GM21447 (cell line): ENCODE data around the gene UBC.
"Not testable (repeated sequence)": the region's sequence is repeated elsewhere in the genome, so short reads cannot be mapped to it uniquely, and the experiment has no call there.

Experiments
- ATAC-seq: cut with Tn5 transposase; IDR thresholded peaks from one replicate; pipeline ENCODE4 v1.9.1; 2021; ENCODE audit not compliant: unreplicated experiment

UBC gene

GRCh38 chr12:124931528-124931927 lies 17.1 kb upstream of the UBC start:
- ATAC-seq, result not testable (repeated sequence)

DNA sequence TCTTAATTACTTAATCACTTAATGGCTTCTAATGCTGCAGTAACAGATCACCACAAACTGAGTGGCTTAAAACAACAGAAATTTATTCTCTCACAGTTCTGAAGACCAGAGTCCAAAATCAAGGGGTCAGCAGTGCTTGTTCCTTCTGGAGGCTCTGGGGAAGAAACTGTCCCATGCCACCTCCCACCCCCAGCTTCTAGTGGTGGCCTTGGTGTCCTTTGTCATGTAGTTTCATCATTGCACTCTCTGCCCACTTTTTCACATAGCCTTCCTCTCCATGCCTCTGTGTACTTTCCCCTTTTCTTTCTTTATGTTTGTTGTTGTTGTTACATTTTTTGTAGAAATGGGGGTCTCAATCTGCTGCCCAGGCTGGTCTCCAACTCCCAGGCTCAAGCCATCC lies 16.1 kb upstream of the UBC start:
- ATAC-seq, result no peak

DNA sequence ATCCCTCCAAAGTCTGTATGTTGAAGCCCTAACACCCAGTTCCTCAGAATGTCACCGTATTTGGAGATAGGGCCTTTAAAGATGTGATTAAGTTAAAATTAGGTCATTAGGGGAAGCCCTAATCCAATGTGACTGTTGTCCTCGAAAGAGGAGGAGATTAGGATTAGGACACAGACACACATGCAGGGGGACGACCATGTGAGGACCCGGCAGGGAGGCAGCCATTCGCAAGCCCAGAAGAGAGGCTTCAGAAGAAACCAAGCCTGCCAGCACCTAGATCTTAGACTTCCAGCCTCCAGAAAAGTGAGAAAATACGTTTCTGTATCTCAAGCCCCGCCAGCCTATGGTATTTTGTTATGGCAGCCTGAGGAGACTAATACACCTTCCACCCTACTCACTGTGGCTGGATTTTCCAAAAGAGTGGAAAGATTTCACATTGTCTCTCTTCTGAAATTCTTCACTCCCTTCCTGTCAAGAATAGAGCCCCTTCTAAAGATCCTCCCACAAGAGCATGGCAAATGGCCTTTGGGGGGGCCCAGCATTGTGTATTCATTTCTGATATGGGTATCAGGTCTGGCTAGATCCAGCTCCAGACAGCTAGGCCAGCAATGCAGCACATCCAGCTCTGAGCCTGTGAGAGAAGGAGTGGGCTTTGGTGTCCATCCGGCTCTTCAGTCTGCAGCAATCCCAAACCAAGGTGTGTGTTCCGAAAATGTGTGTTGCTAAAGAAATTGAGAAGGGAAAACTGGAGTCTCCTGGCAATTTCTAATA lies 15.4 kb upstream of the UBC start:
- ATAC-seq, result no peak

GRCh38 chr12:124928912-124929530 lies 14.6 kb upstream of the UBC start:
- ATAC-seq, result no peak

GRCh38 chr12:124928095-124928911 lies 13.9 kb upstream of the UBC start:
- ATAC-seq, result peak; percentile 37

- peak; percentile 78 for ATAC-seq
These were observed 13.0 kb upstream of the UBC start for GRCh38 chr12:124927201-124928094.

GRCh38 chr12:124925782-124926181 lies 11.3 kb upstream of the UBC start:
- ATAC-seq, result not testable (repeated sequence)

DNA sequence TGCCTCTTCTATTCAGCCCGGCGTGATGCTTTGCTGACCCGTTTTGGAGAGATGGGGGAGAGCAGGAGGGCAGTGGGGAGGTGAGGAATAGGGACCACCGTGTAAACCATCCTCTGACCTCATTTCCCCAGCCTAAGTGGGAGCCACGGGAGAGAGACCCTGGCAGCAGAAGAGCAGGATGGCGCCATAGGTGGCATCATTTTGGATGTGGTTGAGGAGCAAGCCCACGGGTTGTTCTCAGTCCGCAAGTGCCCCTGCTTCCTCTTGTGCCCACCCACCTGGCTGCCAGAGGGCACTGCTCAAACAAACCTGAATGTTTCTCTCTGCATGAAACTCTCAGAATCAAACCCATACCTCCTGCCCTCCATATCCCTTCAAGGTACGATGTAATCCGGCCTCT lies 10.7 kb upstream of the UBC start:
- no peak for ATAC-seq

GRCh38 chr12:124923905-124924734 lies 9.7 kb upstream of the UBC start:
- no peak for ATAC-seq

DNA sequence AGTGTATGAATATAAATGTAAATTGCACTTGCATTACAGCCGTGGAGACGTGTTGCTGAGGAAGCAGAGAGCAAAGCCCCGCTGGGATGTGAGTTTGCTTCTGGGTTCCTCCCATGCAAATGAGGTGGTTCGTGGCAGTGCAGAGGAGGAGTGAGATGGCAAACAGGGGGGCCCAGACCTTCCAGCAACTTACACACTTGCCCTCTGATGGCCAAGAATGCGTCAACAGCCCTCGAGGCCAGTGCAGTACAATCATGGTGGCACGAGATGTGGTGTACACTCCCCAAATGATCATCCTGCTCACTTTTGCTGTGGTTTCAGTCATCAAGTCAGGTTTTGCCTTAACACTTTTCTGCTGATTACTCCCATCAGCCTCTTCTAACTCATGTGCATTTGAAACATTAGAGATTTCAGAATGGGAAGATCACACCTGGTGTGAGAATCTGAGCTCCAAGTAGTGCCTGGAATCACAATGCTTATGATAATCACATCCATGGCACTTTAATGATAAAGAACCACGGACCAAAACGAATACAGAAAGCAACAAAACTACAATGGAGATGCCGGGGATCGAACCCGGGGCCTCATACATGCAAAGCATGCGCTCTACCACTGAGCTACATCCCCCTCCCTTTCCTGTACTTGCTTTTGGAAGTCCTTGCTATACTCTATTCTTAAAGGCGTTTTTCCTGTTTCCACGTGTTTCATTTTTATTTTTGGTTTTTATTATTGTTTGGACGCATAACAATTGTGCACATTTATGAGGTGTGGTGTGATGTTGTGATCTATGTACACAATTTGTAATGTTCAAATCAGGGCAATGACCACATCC lies 7.0 kb upstream of the UBC start:
- ATAC-seq, result peak; percentile 47

DNA sequence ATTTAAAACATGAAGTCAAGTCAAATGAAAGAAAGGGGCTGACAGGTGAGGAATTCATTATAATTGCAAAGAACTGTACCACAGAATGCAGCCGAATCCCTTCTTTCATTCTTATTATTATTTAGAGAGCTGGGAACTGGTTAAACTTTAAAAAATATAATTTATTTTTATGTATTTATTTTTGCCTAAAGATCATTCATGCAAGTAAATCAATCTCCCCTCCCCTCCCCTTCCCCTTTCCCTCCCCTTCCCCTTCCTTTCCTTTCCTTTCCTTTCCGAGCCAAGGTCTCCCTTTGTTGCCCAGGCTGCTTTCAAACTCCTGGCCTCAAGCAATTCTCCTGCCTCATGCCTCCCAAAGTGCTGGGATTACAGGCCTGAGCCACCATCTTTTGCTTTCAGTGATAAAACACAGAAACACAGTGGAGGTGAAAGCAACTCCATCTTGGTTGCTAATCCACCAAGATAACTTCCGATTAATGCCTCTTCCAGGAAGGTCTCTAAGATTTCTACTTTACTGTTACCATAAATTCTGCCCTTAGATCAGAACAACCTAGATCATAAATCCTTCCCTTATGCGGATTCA lies 6.0 kb upstream of the UBC start:
- no peak for ATAC-seq

DNA sequence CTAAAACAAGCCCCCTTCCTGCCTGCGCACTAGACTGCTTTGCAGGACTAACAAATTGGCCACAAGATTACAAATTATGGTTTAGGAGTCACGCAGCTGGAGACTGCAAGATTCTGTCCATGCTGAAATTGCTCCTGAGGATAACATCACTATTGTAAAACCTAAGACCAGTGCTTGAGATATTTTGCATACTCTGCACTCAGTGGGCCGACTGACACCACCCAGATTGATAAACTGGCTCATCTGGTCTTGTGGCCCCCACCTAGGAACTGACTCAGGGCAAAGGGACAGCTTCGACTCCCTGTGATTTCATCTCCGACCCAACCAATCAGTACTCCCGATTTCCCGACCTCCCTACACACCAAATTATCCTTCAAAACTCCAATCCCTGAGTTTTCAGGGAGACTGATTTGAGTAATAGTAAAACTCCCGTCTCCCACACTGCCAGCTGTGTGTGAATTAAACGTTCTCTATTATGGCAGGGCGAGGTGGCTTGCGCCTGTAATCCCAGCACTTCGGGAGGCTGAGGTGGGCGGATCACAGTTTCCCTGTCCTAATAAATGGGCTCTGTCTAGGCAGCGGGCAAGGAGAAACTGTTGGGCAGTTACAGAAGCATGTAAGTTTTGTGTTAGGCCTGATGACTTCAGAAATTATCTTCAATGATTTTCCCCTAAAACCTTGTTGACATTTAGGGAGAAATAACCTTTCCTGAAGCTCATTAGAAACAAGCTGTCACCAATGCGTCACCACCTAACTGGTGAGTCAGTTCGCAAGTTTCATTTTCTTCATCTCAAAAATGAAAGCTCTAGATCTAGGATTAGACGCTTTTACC lies 5.3 kb upstream of the UBC start:
- no peak for ATAC-seq

GRCh38 chr12:124918622-124918988 lies 4.2 kb upstream of the UBC start:
- not testable (repeated sequence) for ATAC-seq

DNA sequence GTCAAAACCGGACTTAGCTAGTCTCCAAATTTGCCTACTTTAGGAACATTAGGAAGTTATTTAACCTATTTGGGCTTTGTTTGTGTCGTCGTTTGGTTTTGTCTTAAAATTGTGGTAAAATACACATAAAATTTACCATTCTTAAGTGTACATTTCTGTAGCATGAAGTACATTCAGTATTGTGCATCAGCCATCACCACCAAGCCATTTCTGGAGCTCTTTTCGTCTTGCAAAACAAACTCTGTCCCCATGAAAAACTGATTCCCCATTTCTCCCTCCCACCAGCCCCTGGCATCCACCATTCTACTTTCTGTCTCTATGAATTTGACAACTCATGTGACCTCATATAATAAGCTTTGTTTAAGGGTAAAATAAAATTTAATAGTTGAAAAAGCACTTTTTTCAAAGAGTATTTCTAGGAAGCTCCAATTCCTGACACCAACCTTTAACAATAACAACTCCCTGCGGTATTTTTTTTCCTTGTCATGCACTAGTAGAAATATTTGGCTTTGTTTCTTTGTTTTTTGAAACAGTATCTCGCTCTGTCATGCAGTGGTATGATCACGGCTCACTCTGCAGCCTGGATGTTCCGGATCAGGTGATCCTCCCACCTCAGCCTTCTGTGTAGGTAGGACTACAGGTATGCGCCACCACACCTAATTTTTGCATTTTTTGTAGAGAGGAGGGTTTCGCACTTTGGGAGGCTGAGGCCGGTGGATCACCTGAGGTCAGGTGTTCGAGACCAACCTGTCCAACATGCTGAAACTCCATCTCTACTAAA lies 3.6 kb upstream of the UBC start:
- ATAC-seq, result no peak

DNA sequence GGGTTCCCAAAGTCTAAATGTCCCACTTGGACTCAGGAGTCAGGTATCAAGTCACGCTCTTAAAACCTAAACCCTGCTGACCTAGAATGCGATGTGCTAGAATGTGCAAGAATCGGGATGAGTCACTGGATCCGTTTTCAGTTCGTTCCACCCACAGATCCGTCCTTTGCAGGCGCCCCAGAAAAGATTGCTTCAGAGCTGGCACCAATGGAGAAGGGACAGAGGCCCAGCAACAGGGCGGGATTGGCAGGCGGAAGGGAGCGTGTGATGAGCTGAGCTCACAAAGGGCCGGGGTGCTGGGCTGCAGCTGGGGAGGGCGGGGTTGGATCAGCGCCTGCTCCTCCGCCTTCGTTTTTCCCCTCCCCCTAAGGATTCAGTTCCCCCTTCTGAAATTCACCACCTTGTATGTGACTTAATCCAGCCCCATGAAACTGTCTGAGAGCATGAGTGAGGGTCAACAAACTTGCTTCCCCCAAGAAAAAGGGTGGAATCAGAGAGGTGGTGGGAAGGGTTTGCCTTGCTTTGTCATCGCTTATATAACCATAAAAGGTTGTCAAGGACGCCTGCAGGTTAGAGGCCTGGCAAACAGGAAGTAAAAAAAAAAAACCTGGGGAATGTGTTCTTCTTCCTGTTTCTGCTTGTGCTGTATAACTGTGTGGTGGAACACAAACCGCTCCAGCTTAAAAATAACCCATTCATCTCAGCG lies 2.8 kb upstream of the UBC start:
- ATAC-seq, result peak; percentile 48

DNA sequence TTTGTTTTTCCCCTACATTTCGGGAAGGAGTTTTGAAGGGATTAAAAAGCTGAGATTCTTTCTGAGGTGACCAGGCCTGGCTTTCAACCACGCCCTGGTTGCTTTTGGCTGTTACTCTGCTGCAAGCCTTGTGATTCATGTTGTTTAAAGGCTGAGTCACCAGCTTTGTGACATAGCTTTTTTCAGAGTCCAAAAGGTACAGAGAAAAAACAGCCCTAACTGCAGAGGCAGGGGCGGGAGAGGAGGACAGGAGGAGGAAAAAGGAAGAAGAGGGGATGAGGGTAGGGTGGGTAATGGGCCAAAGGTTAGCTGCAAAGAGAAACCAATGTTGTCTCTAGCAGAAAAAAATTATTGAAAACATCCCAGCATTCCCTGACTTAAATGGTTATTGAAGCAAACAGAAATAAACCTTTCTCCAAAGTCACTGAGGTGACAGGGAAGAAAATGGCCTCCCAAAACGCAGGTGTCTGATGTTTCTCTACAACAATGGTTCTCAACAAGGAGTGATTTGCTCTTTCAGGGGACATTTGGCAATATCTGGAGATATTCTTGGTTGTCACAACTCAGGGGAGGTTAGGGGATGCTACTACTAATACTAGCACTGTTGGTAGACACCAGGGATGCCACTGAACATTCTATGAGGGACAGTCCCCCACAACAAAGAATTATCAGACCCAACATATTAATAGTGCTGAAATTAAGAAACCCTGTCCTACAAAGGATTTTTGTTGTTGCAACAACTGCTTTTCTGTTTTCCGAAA lies 2.1 kb upstream of the UBC start:
- ATAC-seq, result no peak
